Sigmoid colon (tissue), 3 donors: ENCODE results near the gene SDCBP2.

ENCODE experiments used
- CTCF ChIP-seq, 4 experiments: fragments of 450-650 bp in 3 of 4; fragments of 200-600 bp in 1 of 4; IDR thresholded peaks; one replicate each; pipeline ENCODE4 v1.5.1; 2016 to 2019; ENCODE audit warnings: antibody characterized with exemption in 4 of 4, mild to moderate bottlenecking in 3 of 4, moderate library complexity in 2 of 4
- POLR2A ChIP-seq, 2 donors: fragments of 450-650 bp; IDR thresholded peaks; one replicate each; pipeline ENCODE4 v1.6.1; 2016; ENCODE audit warnings: antibody characterized with exemption in 2 of 2, mild to moderate bottlenecking in 2 of 2, moderate library complexity in 2 of 2

- no peak for TF ChIP-seq CTCF (IDR thresholded peaks at IDR 0.05)
- TF ChIP-seq POLR2A (IDR thresholded peaks at IDR 0.05): no peak
These were observed 38.5 kb upstream of the SDCBP2 start for GRCh38 chr20:1367479-1367878.
